CD4-positive, CD25-positive, alpha-beta regulatory T cell (primary cell): ENCODE results near the gene GRIN2C. TPM values are rescaled to one million over a fixed set of nuclear protein-coding genes. Genes with fewer than 3 reads are reported as not detected.

Experiments
- ATAC-seq, 2 donors: fragments of 150-1000 bp; cut with Tn5 transposase; one replicate each; pipeline ENCODE4 v1.10.0; 2021; ENCODE audit warnings: low read depth in 2 of 2, moderate number of reproducible peaks in 2 of 2, moderate library complexity in 1 of 2
- DNase-seq, 3 donors: peaks; one replicate each; pipeline versions ENCODE4 v3.0.0 to v3.0.0-alpha.2; 2012 to 2022; ENCODE audit warnings: mixed read lengths in 1 of 3
- H3K27ac ChIP-seq: one replicate; pipeline ENCODE4 v1.7.0; 2013; ENCODE audit warnings: mild to moderate bottlenecking, low read length; ENCODE audit not compliant: insufficient read depth, poor library complexity, severe bottlenecking
- H3K27me3 ChIP-seq: one replicate; pipeline ENCODE4 v1.7.0; 2013; ENCODE audit warnings: low read length; ENCODE audit not compliant: control insufficient read depth, insufficient read depth
- H3K36me3 ChIP-seq: one replicate; pipeline ENCODE4 v1.7.0; 2013; ENCODE audit warnings: mild to moderate bottlenecking, low read length, moderate library complexity; ENCODE audit not compliant: control insufficient read depth, insufficient read depth
- H3K4me1 ChIP-seq: 2 replicates; pipeline ENCODE4 v1.7.0; 2013; ENCODE audit warnings: mild to moderate bottlenecking, low read length; ENCODE audit not compliant: insufficient read depth, control insufficient read depth, poor library complexity, severe bottlenecking
- H3K4me3 ChIP-seq: one replicate; pipeline ENCODE4 v1.7.0; 2013; ENCODE audit warnings: low read depth, mild to moderate bottlenecking, low read length, moderate library complexity
- H3K9me3 ChIP-seq, 2 experiments: 1 replicate in 1 of 2; 2 replicates in 1 of 2; pipeline ENCODE4 v1.7.0; 2013; ENCODE audit warnings: low read length in 2 of 2, mild to moderate bottlenecking in 1 of 2, moderate library complexity in 1 of 2; ENCODE audit not compliant: control insufficient read depth in 2 of 2
- H3K27ac Mint-ChIP-seq, 3 donors: one replicate each; pipeline ENCODE4 v1.8.0; 2020 to 2022; ENCODE audit warnings: mild to moderate bottlenecking in 3 of 3, mixed read lengths in 3 of 3, moderate library complexity in 2 of 3
- H3K27me3 Mint-ChIP-seq: one replicate; pipeline ENCODE4 v1.8.0; 2022; ENCODE audit warnings: mild to moderate bottlenecking, mixed read lengths
- H3K36me3 Mint-ChIP-seq: one replicate; pipeline ENCODE4 v1.8.0; 2020; ENCODE audit warnings: mixed read lengths
- H3K4me1 Mint-ChIP-seq, 4 donors: one replicate each; pipeline ENCODE4 v1.8.0; 2020 to 2022; ENCODE audit warnings: mixed read lengths in 4 of 4, mild to moderate bottlenecking in 1 of 4
- H3K4me3 Mint-ChIP-seq, 4 donors: one replicate each; pipeline ENCODE4 v1.8.0; 2020 to 2022; ENCODE audit warnings: mild to moderate bottlenecking in 4 of 4, mixed read lengths in 4 of 4, moderate library complexity in 3 of 4
- H3K9me3 Mint-ChIP-seq, 7 donors: one replicate each; pipeline ENCODE4 v1.8.0; 2020 to 2022; ENCODE audit warnings: mixed read lengths in 7 of 7, mild to moderate bottlenecking in 3 of 7, moderate library complexity in 2 of 7
- polyA plus RNA-seq, 4 donors: library from polyadenylated mRNA; unstranded; fragments of 300-500 nt; fragmentation: Illumina TruSeq; gene quantifications; one replicate each; pipeline ENCODE4 v1.2.3, GENCODE V29; 2021
- total RNA-seq: library from RNA; stranded (reverse); gene quantifications from one replicate; pipeline ENCODE4 v1.2.3, GENCODE V29; 2022

The GRIN2C gene
- total and polyA plus RNA-seq, 5 donors from 2014 or later, result not detected

- no peaks in the 10 kb centered on the region for H3K4me1 ChIP-seq
- H3K27ac Mint-ChIP-seq, result no peak overlapping the region
- H3K9me3 Mint-ChIP-seq, result no peaks in the 10 kb centered on the region
- no peak overlapping the region for H3K4me3 ChIP-seq
- no peaks in the 10 kb centered on the region for H3K27me3 Mint-ChIP-seq
- H3K36me3 Mint-ChIP-seq, result peaks cover 21% of the 10 kb centered on the region
- H3K4me1 Mint-ChIP-seq, result peaks cover 0 to 3% (median 0%) of the 10 kb centered on the region in 4 donors
- no peak for DNase-seq
- no peaks in the 10 kb centered on the region for H3K9me3 ChIP-seq
- no peaks in the 10 kb centered on the region for H3K27me3 ChIP-seq
- peaks cover 33% of the 10 kb centered on the region for H3K36me3 ChIP-seq
- H3K4me3 Mint-ChIP-seq, result no peak overlapping the region
- no peak overlapping the region for H3K27ac ChIP-seq
- no peak for ATAC-seq
Observed at GRCh38 chr17:74816905-74817620, 42.6 kb downstream of the GRIN2C start.

- Histone ChIP-seq H3K36me3 (peaks cover 33% of the 10 kb centered on the region), H3K4me3 (no peak overlapping the region), H3K9me3 (no peaks in the 10 kb centered on the region), H3K27me3 (no peaks in the 10 kb centered on the region), H3K27ac (no peak overlapping the region), H3K4me1 (no peaks in the 10 kb centered on the region)
- H3K36me3 Mint-ChIP-seq, result peaks cover 23% of the 10 kb centered on the region
- ATAC-seq, result no peak
- H3K4me3 Mint-ChIP-seq, result no peak overlapping the region
- no peaks in the 10 kb centered on the region for H3K9me3 Mint-ChIP-seq
- H3K27me3 Mint-ChIP-seq, result no peaks in the 10 kb centered on the region
- peaks cover 0 to 3% (median 0%) of the 10 kb centered on the region in 4 donors for H3K4me1 Mint-ChIP-seq
- DNase-seq, result peak in 1 of 3 donors; percentile 10
- H3K27ac Mint-ChIP-seq, result no peak overlapping the region
Observed at GRCh38 chr17:74815550-74816370, 43.9 kb downstream of the GRIN2C start.

- Mint-ChIP-seq H3K9me3 (no peaks in the 10 kb centered on the region), H3K27ac (peak overlapping the region in 1 of 3 donors; percentile 74), H3K36me3 (peaks cover 25% of the 10 kb centered on the region), H3K4me1 (peaks cover 0 to 3% (median under 1%) of the 10 kb centered on the region in 4 donors), H3K27me3 (no peaks in the 10 kb centered on the region), H3K4me3 (no peak overlapping the region)
- Histone ChIP-seq H3K4me1 (no peaks in the 10 kb centered on the region), H3K36me3 (peaks cover 34% of the 10 kb centered on the region), H3K9me3 (no peaks in the 10 kb centered on the region), H3K4me3 (no peak overlapping the region), H3K27me3 (no peaks in the 10 kb centered on the region), H3K27ac (no peak overlapping the region)
- no peak for ATAC-seq
- no peak for DNase-seq
Observed at GRCh38 chr17:74815067-74815466, 44.6 kb downstream of the GRIN2C start.

- DNase-seq (peak in 1 of 3 donors; percentile 10), ATAC-seq (no peak)
- Histone ChIP-seq H3K36me3 (peaks cover 27% of the 10 kb centered on the region), H3K4me1 (no peaks in the 10 kb centered on the region), H3K4me3 (no peak overlapping the region), H3K27ac (no peak overlapping the region), H3K9me3 (no peaks in the 10 kb centered on the region), H3K27me3 (no peaks in the 10 kb centered on the region)
- Mint-ChIP-seq H3K4me3 (no peak overlapping the region), H3K9me3 (no peaks in the 10 kb centered on the region), H3K36me3 (peaks cover 25% of the 10 kb centered on the region), H3K27ac (peak overlapping the region in 2 of 3 donors; percentile 38 to 74), H3K27me3 (no peaks in the 10 kb centered on the region), H3K4me1 (peaks cover 0 to 4% (median 2%) of the 10 kb centered on the region in 4 donors)
Observed at GRCh38 chr17:74814453-74814852, 45.2 kb downstream of the GRIN2C start.

- no peak overlapping the region for H3K4me3 Mint-ChIP-seq
- Histone ChIP-seq H3K4me3 (no peak overlapping the region), H3K4me1 (no peaks in the 10 kb centered on the region), H3K27ac (no peak overlapping the region), H3K27me3 (no peaks in the 10 kb centered on the region), H3K36me3 (peaks cover 21% of the 10 kb centered on the region), H3K9me3 (no peaks in the 10 kb centered on the region)
- DNase-seq (no peak), ATAC-seq (no peak)
- peaks cover 0 to 4% (median under 1%) of the 10 kb centered on the region in 4 donors for H3K4me1 Mint-ChIP-seq
- H3K27me3 Mint-ChIP-seq, result no peaks in the 10 kb centered on the region
- no peaks in the 10 kb centered on the region for H3K9me3 Mint-ChIP-seq
- no peak overlapping the region for H3K27ac Mint-ChIP-seq
- H3K36me3 Mint-ChIP-seq, result peaks cover 18% of the 10 kb centered on the region
Observed at GRCh38 chr17:74812109-74813009, 47.3 kb downstream of the GRIN2C start.

- H3K4me3 ChIP-seq, result no peak overlapping the region
- no peak for DNase-seq
- no peaks in the 10 kb centered on the region for H3K9me3 ChIP-seq
- Mint-ChIP-seq H3K27me3 (no peaks in the 10 kb centered on the region), H3K4me3 (no peak overlapping the region), H3K9me3 (no peaks in the 10 kb centered on the region), H3K27ac (no peak overlapping the region), H3K36me3 (peaks cover 21% of the 10 kb centered on the region), H3K4me1 (peaks cover 0 to 4% (median under 1%) of the 10 kb centered on the region in 4 donors)
- no peak overlapping the region for H3K27ac ChIP-seq
- H3K36me3 ChIP-seq, result peaks cover 15% of the 10 kb centered on the region
- no peaks in the 10 kb centered on the region for H3K4me1 ChIP-seq
- H3K27me3 ChIP-seq, result no peaks in the 10 kb centered on the region
- no peak for ATAC-seq
Observed at GRCh38 chr17:74810699-74811485, 48.8 kb downstream of the GRIN2C start.
